ENCODE measurements around the gene CAMTA1. TPM values are rescaled to one million over a fixed set of nuclear protein-coding genes. Genes with fewer than 3 reads are reported as not detected.

CAMTA1 gene
- total and polyA plus RNA-seq, 2 experiments from 2014 or later: 89.0 to 145 TPM

DNA sequence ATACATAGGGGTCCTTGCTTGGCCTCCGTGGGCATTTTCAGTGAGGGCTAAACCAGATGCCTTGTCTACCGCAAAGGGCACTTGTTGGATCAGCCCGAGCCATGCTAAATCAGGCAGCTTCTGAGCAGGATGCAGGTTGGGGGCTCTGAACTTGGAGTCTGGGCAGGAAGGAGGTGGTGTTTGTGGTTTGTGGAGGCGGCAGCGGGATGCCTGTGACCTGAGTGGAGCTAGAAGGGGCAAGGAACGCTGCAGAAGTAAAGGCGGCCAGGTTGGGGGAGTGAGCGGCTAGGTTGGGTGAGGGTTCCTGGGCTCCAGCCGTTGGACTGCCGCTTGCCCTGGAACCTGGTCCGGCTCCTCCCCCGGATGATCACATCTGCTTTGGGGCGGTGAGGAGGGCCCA is 183.9 kb downstream of the CAMTA1 start:
- no peaks in the 10 kb centered on the region for H3K36me3 ChIP-seq (replicated peaks; ENCODE audit: insufficient read depth, low read depth)
- H3K79me2 ChIP-seq: no peaks in the 10 kb centered on the region
- no peak overlapping the region for H2AFZ ChIP-seq
- no peak overlapping the region for H3K4me3 ChIP-seq
- no peak for TF ChIP-seq EZH2 (IDR thresholded peaks at IDR 0.05; ENCODE audit: borderline replicate concordance)
- no peak for TF ChIP-seq EZH2phosphoT487 (IDR thresholded peaks at IDR 0.05; ENCODE audit: low read depth, severe bottlenecking, unreplicated experiment)
- TF ChIP-seq, protein P1, sequence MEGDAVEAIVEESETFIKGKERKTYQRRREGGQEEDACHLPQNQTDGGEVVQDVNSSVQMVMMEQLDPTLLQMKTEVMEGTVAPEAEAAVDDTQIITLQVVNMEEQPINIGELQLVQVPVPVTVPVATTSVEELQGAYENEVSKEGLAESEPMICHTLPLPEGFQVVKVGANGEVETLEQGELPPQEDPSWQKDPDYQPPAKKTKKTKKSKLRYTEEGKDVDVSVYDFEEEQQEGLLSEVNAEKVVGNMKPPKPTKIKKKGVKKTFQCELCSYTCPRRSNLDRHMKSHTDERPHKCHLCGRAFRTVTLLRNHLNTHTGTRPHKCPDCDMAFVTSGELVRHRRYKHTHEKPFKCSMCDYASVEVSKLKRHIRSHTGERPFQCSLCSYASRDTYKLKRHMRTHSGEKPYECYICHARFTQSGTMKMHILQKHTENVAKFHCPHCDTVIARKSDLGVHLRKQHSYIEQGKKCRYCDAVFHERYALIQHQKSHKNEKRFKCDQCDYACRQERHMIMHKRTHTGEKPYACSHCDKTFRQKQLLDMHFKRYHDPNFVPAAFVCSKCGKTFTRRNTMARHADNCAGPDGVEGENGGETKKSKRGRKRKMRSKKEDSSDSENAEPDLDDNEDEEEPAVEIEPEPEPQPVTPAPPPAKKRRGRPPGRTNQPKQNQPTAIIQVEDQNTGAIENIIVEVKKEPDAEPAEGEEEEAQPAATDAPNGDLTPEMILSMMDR (IDR thresholded peaks at IDR 0.05; ENCODE audit: poor library complexity): no peak
- peaks cover 8% of the 10 kb centered on the region for H3K27me3 ChIP-seq
- no peaks in the 10 kb centered on the region for H3K9me3 ChIP-seq (ENCODE audit: low read depth)
- no peaks in the 10 kb centered on the region for H4K20me1 ChIP-seq (ENCODE audit: insufficient read depth, poor library complexity, severe bottlenecking)
- 94% methylated on average over 13 of the region's 13 CpGs for WGBS (ENCODE audit: low lambda C conversion rate, missing lambda C conversion rate)
- no peak overlapping the region for H3K27ac ChIP-seq
- no peak for DNase-seq (ENCODE audit: low spot score)
- no peaks in the 10 kb centered on the region for H3K9me2 ChIP-seq (replicated peaks; ENCODE audit: insufficient read depth)
- H3K4me1 ChIP-seq (ENCODE audit: insufficient read depth): peaks cover 8% of the 10 kb centered on the region
- H3K4me2 ChIP-seq: no peak overlapping the region

DNA sequence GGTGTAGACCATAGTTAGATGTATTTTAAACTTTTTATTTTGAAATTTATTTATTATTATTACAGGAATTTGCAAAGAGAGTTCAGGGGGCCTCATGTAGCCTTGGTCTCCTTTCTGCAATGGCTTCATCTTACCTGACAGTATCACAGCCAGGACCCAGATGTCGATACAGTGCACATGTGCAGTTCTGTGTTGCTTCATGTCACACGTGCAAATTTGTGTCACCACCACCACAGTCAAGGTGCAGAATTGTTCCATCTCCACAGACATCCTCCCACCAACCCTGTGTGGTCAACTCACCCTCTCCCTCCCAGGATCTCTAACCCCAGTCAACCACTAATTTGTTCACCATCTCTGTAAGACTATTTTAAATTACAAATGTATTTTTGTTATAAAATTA is 184.5 kb downstream of the CAMTA1 start:
- DNase-seq (ENCODE audit: low spot score): no peak
- Histone ChIP-seq H3K27ac (no peak overlapping the region), H3K4me2 (no peak overlapping the region), H4K20me1 (ENCODE audit: insufficient read depth, poor library complexity, severe bottlenecking) (no peaks in the 10 kb centered on the region), H3K9me2 (replicated peaks; ENCODE audit: insufficient read depth) (no peaks in the 10 kb centered on the region), H3K4me3 (no peak overlapping the region), H3K27me3 (peaks cover 8% of the 10 kb centered on the region), H3K4me1 (ENCODE audit: insufficient read depth) (peaks cover 6% of the 10 kb centered on the region), H3K36me3 (replicated peaks; ENCODE audit: insufficient read depth, low read depth) (no peaks in the 10 kb centered on the region), H3K79me2 (no peaks in the 10 kb centered on the region), H3K9me3 (ENCODE audit: low read depth) (no peaks in the 10 kb centered on the region), H2AFZ (no peak overlapping the region)
- TF ChIP-seq, protein P1 (IDR thresholded peaks at IDR 0.05; ENCODE audit: poor library complexity): no peak
- TF ChIP-seq EZH2phosphoT487 (IDR thresholded peaks at IDR 0.05; ENCODE audit: low read depth, severe bottlenecking, unreplicated experiment) (no peak), EZH2 (IDR thresholded peaks at IDR 0.05; ENCODE audit: borderline replicate concordance) (no peak)
- WGBS (ENCODE audit: low lambda C conversion rate, missing lambda C conversion rate): 85% methylated on average over 2 of the region's 2 CpGs

DNA sequence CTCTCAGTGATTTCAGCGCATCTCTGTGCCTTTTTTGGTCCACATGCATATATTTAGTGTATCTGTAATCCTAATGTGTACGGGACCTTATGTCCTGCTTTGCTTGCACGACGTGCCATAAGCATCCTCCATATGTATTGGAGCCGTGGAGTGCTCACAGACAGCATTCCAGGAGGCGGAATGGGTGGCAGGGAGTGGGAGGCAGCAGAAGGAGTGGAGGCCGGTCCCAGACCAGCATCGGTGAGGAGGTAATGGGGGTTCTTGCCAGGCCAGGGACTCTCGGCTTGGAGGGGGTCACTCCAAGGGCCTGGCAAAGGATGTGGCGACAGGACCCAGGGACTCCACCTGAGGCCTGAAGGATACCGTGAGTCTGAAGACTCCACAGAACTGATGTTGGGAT is 185.0 kb downstream of the CAMTA1 start:
- no peak for TF ChIP-seq EZH2phosphoT487 (IDR thresholded peaks at IDR 0.05; ENCODE audit: low read depth, severe bottlenecking, unreplicated experiment)
- TF ChIP-seq EZH2 (IDR thresholded peaks at IDR 0.05; ENCODE audit: borderline replicate concordance): no peak
- TF ChIP-seq, protein P1 (IDR thresholded peaks at IDR 0.05; ENCODE audit: poor library complexity): no peak
- Histone ChIP-seq H2AFZ (no peak overlapping the region), H3K9me2 (replicated peaks; ENCODE audit: insufficient read depth) (no peaks in the 10 kb centered on the region), H3K4me3 (no peak overlapping the region), H3K27me3 (peaks cover 7% of the 10 kb centered on the region), H4K20me1 (ENCODE audit: insufficient read depth, poor library complexity, severe bottlenecking) (no peaks in the 10 kb centered on the region), H3K4me2 (no peak overlapping the region), H3K4me1 (ENCODE audit: insufficient read depth) (peaks cover under 1% of the 10 kb centered on the region), H3K9me3 (ENCODE audit: low read depth) (no peaks in the 10 kb centered on the region), H3K36me3 (replicated peaks; ENCODE audit: insufficient read depth, low read depth) (no peaks in the 10 kb centered on the region), H3K79me2 (no peaks in the 10 kb centered on the region), H3K27ac (no peak overlapping the region)
- 96% methylated on average over 11 of the region's 11 CpGs for WGBS (ENCODE audit: low lambda C conversion rate, missing lambda C conversion rate)
- DNase-seq (ENCODE audit: low spot score): no peak

DNA sequence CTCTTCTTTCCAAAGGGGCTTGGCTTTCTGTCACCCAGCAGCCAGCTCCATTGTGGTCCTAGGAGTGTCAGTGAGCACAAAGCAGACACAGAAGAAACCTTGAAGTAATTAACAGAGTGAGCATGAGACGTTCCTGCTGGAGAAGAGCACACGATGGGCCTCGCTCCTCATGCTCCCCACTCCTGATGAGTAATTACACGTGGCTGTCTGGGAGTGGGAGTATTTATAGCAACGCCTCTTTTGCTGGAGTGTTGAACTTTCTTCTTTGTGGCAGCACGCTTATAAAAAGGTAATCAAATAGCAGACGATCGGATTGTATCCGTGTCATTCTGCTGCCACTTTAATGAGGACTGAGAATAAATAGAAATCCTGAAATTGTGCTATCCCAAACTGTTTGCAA is 185.8 kb downstream of the CAMTA1 start:
- no peaks in the 10 kb centered on the region for H3K9me3 ChIP-seq (ENCODE audit: low read depth)
- H3K4me3 ChIP-seq: no peak overlapping the region
- H4K20me1 ChIP-seq (ENCODE audit: insufficient read depth, poor library complexity, severe bottlenecking): no peaks in the 10 kb centered on the region
- H3K4me2 ChIP-seq: no peak overlapping the region
- TF ChIP-seq, protein P1 (IDR thresholded peaks at IDR 0.05; ENCODE audit: poor library complexity): no peak
- TF ChIP-seq EZH2phosphoT487 (IDR thresholded peaks at IDR 0.05; ENCODE audit: low read depth, severe bottlenecking, unreplicated experiment): no peak
- TF ChIP-seq EZH2 (IDR thresholded peaks at IDR 0.05; ENCODE audit: borderline replicate concordance): no peak
- WGBS (ENCODE audit: low lambda C conversion rate, missing lambda C conversion rate): 48% methylated on average over 9 of the region's 9 CpGs
- H2AFZ ChIP-seq: no peak overlapping the region
- H3K9me2 ChIP-seq (replicated peaks; ENCODE audit: insufficient read depth): no peaks in the 10 kb centered on the region
- DNase-seq (ENCODE audit: low spot score): no peak
- no peak overlapping the region for H3K27ac ChIP-seq
- H3K36me3 ChIP-seq (replicated peaks; ENCODE audit: insufficient read depth, low read depth): no peaks in the 10 kb centered on the region
- no peaks in the 10 kb centered on the region for H3K79me2 ChIP-seq
- H3K27me3 ChIP-seq: no peaks in the 10 kb centered on the region
- no peaks in the 10 kb centered on the region for H3K4me1 ChIP-seq (ENCODE audit: insufficient read depth)

All from hepatocyte (in vitro differentiated cells).